Kidney (tissue), 14 donors: ENCODE data around the gene REEP2. TPM values are rescaled to one million over a fixed set of nuclear protein-coding genes. Genes with fewer than 3 reads are reported as not detected.

Source experiments
- DNase-seq, 5 donors: peaks; one replicate each; pipeline ENCODE4 v3.0.0-alpha.2; 2013 to 2020
- FAIRE-seq: peaks from 2 replicates; lab custom pipeline; 2012; peaks lifted over from hg19 to GRCh38; lab: Jason Lieb, UNC
- H3K27ac ChIP-seq, 2 donors: one replicate each; pipeline ENCODE4 v1.7.0; 2013; ENCODE audit warnings: low read depth in 2 of 2, low read length in 2 of 2, inconsistent platforms in 1 of 2
- H3K27me3 ChIP-seq: one replicate; pipeline ENCODE4 v1.7.1; 2013; ENCODE audit warnings: low read length, inconsistent platforms; ENCODE audit not compliant: control insufficient read depth, insufficient read depth
- H3K36me3 ChIP-seq, 3 donors: one replicate each; pipeline versions ENCODE4 v1.7.0 to v1.7.1; 2013; ENCODE audit warnings: low read length in 3 of 3, control low read depth in 1 of 3, inconsistent platforms in 1 of 3; ENCODE audit not compliant: insufficient read depth in 3 of 3, control insufficient read depth in 2 of 3
- H3K4me1 ChIP-seq, 3 donors: one replicate each; pipeline versions ENCODE4 v1.7.0 to v1.7.1; 2013; ENCODE audit warnings: low read length in 3 of 3, inconsistent platforms in 1 of 3, low read depth in 1 of 3; ENCODE audit not compliant: control insufficient read depth in 2 of 3, insufficient read depth in 2 of 3
- H3K4me3 ChIP-seq, 3 donors: one replicate each; pipeline versions ENCODE4 v1.7.0 to v1.8.1; 2013; ENCODE audit warnings: low read length in 3 of 3, control low read depth in 1 of 3, inconsistent platforms in 1 of 3
- H3K9ac ChIP-seq, 3 donors: one replicate each; pipeline versions ENCODE4 v1.7.0 to v1.7.1; 2013; ENCODE audit warnings: low read length in 3 of 3, control low read depth in 1 of 3, inconsistent platforms in 1 of 3
- H3K9me3 ChIP-seq, 3 donors: one replicate each; pipeline versions ENCODE4 v1.7.0 to v1.7.1; 2013; ENCODE audit warnings: low read length in 3 of 3, control low read depth in 1 of 3, inconsistent platforms in 1 of 3; ENCODE audit not compliant: control insufficient read depth in 2 of 3, insufficient read depth in 1 of 3
- CTCF ChIP-seq: IDR thresholded peaks from 3 replicates; pipeline ENCODE4 v1.5.1; 2012; ENCODE audit warnings: mild to moderate bottlenecking, moderate library complexity, borderline replicate concordance; ENCODE audit not compliant: insufficient read depth; ENCODE audit errors: extremely low read depth
- intact Hi-C: fragments of 100-400 bp; cut with DNase I; formaldehyde crosslinking; loops from one replicate; pipeline ENCODE4 v1.11.1; 2022
- polyA plus RNA-seq: library from polyadenylated mRNA; stranded (reverse); fragments of 350-450 nt; fragmentation: Illumina TruSeq; extraction: RNeasy Lipid Tissue Mini Kit (QIAGEN cat#74804); gene quantifications from one replicate; pipeline ENCODE4 v1.2.3, GENCODE V29; 2014; ENCODE audit warnings: low read depth, low replicate concordance; ENCODE audit not compliant: insufficient read depth
- total RNA-seq: library from RNA; stranded (reverse); fragmentation: NEBNext Ultra II Directional; extraction: Animal tissue kit (Norgen Biotek cat#: 25700); gene quantifications from one replicate; pipeline ENCODE4 v1.2.1, GENCODE V29; 2021
- donor health status: control.
- donor health status: control.
- donor health status: control.
- donor health status: control.
- donor health status: control.
- donor health status: DM: yes; HTN: yes; CAD: no.
- donor health status: Normal renal cell carcinoma (clear cell type).

The REEP2 gene
- total and polyA plus RNA-seq, 2 donors from 2014 or later, result 1.9 to 8.8 TPM

- DNase-seq (no peak), FAIRE-seq (no peak)
- H3K36me3 ChIP-seq, result no peaks in the 10 kb centered on the region
- no peaks in the 10 kb centered on the region for H3K27me3 ChIP-seq
- H3K4me3 ChIP-seq, result no peak overlapping the region
- no peaks in the 10 kb centered on the region for H3K9me3 ChIP-seq
- H3K4me1 ChIP-seq, result peaks cover 0 to 6% (median 5%) of the 10 kb centered on the region in 3 donors
- intact Hi-C loops, result no loop called here
- no peak for TF ChIP-seq CTCF
- no peak overlapping the region for H3K27ac ChIP-seq
- H3K9ac ChIP-seq, result no peak overlapping the region
Observed at GRCh38 chr5:138458856-138459255, 20.0 kb downstream of the REEP2 start.

DNA sequence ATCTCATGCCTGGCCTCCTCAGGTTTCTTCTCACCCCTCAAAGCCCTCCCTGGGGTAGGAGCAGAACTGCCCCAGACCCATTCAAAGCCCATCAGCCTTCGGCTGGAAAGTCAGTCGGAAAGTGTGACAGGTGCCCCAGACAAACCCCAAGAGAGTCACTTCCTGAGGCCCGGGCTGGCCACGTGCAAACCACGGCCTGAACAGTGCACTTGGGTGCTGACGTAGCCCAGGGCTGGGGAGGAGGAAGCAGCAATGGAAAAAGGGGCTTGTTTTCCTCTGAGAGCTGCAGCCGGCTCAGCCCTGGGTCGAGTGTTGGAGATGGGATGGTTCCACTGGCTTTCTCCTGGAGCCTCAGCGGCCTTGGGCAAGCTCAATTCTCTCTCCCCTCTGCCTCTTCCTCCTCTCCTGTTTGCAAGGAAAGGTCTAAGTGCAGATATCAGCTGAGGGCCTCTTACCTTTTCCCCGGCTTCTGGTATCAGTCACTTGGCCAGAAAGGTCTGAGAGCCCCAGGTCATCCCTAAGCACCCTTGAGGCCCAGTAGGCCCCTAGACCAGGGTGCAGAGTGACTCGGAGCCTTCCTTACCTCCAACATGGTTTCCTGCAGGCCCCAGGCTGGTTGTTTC is 20.6 kb downstream of the REEP2 start:
- H3K9ac ChIP-seq, result no peak overlapping the region
- no peak for TF ChIP-seq CTCF
- no peak for DNase-seq
- H3K4me3 ChIP-seq, result no peak overlapping the region
- H3K9me3 ChIP-seq, result no peaks in the 10 kb centered on the region
- H3K36me3 ChIP-seq, result no peaks in the 10 kb centered on the region
- no peak overlapping the region for H3K27ac ChIP-seq
- FAIRE-seq, result no peak
- H3K27me3 ChIP-seq, result no peaks in the 10 kb centered on the region
- H3K4me1 ChIP-seq, result peaks cover 0 to 6% (median 5%) of the 10 kb centered on the region in 3 donors
- intact Hi-C loops, result no loop called here

DNA sequence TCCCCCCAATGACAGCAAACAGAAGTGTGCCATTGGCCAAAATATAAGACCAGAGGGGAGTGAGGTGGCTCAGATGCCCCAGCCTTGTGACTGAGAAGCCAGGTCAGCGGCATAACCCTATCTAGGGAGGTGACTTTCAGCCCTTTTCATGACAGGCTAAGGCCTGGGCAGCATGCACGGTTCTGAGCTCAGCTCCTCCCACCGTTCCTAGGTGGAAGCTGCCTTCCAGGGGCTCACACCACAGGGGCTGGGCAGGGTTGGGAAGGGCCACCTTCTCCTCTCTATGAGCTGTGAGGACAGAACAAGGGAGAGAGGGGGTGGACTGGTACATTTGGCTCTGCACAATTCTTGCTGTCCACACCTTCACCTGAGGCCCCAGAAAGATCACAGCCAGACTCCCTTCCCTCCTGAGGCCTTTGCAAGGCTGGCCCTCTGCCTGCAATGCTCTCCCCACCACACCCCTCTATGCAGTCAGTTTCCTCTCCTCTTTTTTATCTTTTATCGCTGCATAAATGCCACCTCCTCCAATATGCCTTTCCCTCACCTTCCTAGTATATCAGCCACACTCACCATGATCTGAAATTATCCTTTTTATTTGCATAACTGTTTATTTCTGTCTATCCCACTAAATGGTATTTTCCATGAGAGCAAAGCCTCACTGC is 21.3 kb downstream of the REEP2 start:
- H3K4me3 ChIP-seq, result no peak overlapping the region
- H3K36me3 ChIP-seq, result no peaks in the 10 kb centered on the region
- peaks cover 0 to 6% (median 5%) of the 10 kb centered on the region in 3 donors for H3K4me1 ChIP-seq
- DNase-seq (no peak), FAIRE-seq (no peak)
- intact Hi-C loops, result no loop called here
- no peaks in the 10 kb centered on the region for H3K27me3 ChIP-seq
- no peak for TF ChIP-seq CTCF
- H3K9me3 ChIP-seq, result no peaks in the 10 kb centered on the region
- no peak overlapping the region for H3K9ac ChIP-seq
- no peak overlapping the region for H3K27ac ChIP-seq
